B cell (primary cell): ENCODE results near the gene FBLN7. TPM values are rescaled to one million over a fixed set of nuclear protein-coding genes. Genes with fewer than 3 reads are reported as not detected.
A peak's percentile ranks its signal among the peaks of the same experiment; 100 is the strongest.

Experiments used
- ATAC-seq: fragments of 200-7000 bp; cut with Tn5 transposase; one replicate; pipeline ENCODE4 v1.10.0; 2021; ENCODE audit warnings: low read depth, mild to moderate bottlenecking, moderate number of reproducible peaks, moderate library complexity
- CTCF ChIA-PET: fragments of 350-600 bp; sonication (Branson Sonifier 250); formaldehyde crosslinking; loops from one replicate; lab custom pipeline; 2021; ENCODE audit warnings: antibody characterized with exemption, inconsistent platforms; lab: Charles Lee
- POLR2A ChIA-PET: fragments of 350-600 bp; sonication (Branson Sonifier 250); formaldehyde crosslinking; loops from one replicate; lab custom pipeline; 2021; ENCODE audit warnings: antibody characterized with exemption; lab: Charles Lee
- DNase-seq: peaks from one replicate; pipeline ENCODE4 v3.0.0; 2013
- H2AFZ ChIP-seq: 2 replicates; pipeline ENCODE4 v1.6.1; 2012; ENCODE audit warnings: mild to moderate bottlenecking, low read depth, low read length; ENCODE audit not compliant: insufficient read depth, poor library complexity, severe bottlenecking
- H3K27ac ChIP-seq, 2 donors: 1 replicate in 1 of 2; 2 replicates in 1 of 2; pipeline ENCODE4 v1.5.1; 2012 to 2013; ENCODE audit warnings: low read length in 2 of 2, mild to moderate bottlenecking in 2 of 2, moderate library complexity in 1 of 2
- H3K27me3 ChIP-seq, 4 experiments: fragments of 200-600 bp in 1 of 4; sonication (generic) in 1 of 4; replicated peaks in 1 of 4; 1 replicate in 2 of 4; 2 replicates in 2 of 4; pipeline versions ENCODE4 v1.6.1 to v1.7.0; 2013 to 2016; ENCODE audit warnings: low read length in 3 of 4, mild to moderate bottlenecking in 2 of 4, mixed read lengths in 1 of 4, moderate library complexity in 1 of 4; ENCODE audit not compliant: insufficient read depth in 4 of 4, control insufficient read depth in 3 of 4; ENCODE audit errors: control extremely low read depth in 1 of 4
- H3K36me3 ChIP-seq, 2 experiments: replicated peaks in 1 of 2; 1 replicate in 1 of 2; 2 replicates in 1 of 2; pipeline versions ENCODE4 v1.6.1 to v1.7.1; 2013; ENCODE audit warnings: low read length in 1 of 2; ENCODE audit not compliant: insufficient read depth in 2 of 2, control insufficient read depth in 1 of 2; ENCODE audit errors: control extremely low read depth in 1 of 2, extremely low read depth in 1 of 2
- H3K4me1 ChIP-seq, 2 donors: fragments of 200-600 bp in 1 of 2; sonication (generic) in 1 of 2; 1 replicate in 1 of 2; 2 replicates in 1 of 2; pipeline versions ENCODE4 v1.5.1 to v1.6.1; 2013 to 2017; ENCODE audit warnings: low read length in 2 of 2; ENCODE audit not compliant: control insufficient read depth in 2 of 2, insufficient read depth in 2 of 2
- H3K4me2 ChIP-seq: replicated peaks from 2 replicates; pipeline ENCODE3; 2012; ENCODE audit warnings: mild to moderate bottlenecking, low read depth, low read length; ENCODE audit not compliant: poor library complexity, severe bottlenecking
- H3K4me3 ChIP-seq, 5 experiments: fragments of 200-600 bp in 1 of 5; sonication (generic) in 1 of 5; 1 replicate in 3 of 5; 2 replicates in 2 of 5; pipeline versions ENCODE4 v1.5.1 to v1.7.0; 2011 to 2016; ENCODE audit warnings: low read length in 4 of 5, mild to moderate bottlenecking in 4 of 5, low read depth in 2 of 5, control low read depth in 1 of 5, moderate library complexity in 1 of 5; ENCODE audit not compliant: insufficient read depth in 1 of 5; ENCODE audit errors: control extremely low read depth in 1 of 5, extremely low read depth in 1 of 5
- H3K79me2 ChIP-seq: fragments of 200-600 bp; sonication (generic); one replicate; pipeline ENCODE4 v1.6.0; 2016; ENCODE audit warnings: low read length; ENCODE audit not compliant: control insufficient read depth, insufficient read depth
- H3K9ac ChIP-seq: fragments of 200-600 bp; sonication (generic); 2 replicates; pipeline ENCODE4 v1.6.1; 2017; ENCODE audit warnings: mild to moderate bottlenecking, low read length, moderate library complexity
- H3K9me3 ChIP-seq, 3 donors: one replicate each; pipeline versions ENCODE4 v1.6.1 to v1.7.1; 2013; ENCODE audit warnings: low read length in 2 of 3; ENCODE audit not compliant: control insufficient read depth in 2 of 3, insufficient read depth in 1 of 3; ENCODE audit errors: control extremely low read depth in 1 of 3
- H4K20me1 ChIP-seq: 2 replicates; pipeline ENCODE4 v1.6.0; 2012; ENCODE audit warnings: mild to moderate bottlenecking, low read length; ENCODE audit not compliant: insufficient read depth, control insufficient read depth, poor library complexity, severe bottlenecking
- H3K27ac Mint-ChIP-seq: one replicate; pipeline ENCODE4 v1.8.0; 2021; ENCODE audit warnings: mixed read lengths
- H3K27me3 Mint-ChIP-seq: one replicate; pipeline ENCODE4 v1.8.0; 2021; ENCODE audit warnings: mixed read lengths
- H3K4me1 Mint-ChIP-seq: one replicate; pipeline ENCODE4 v1.8.0; 2021; ENCODE audit warnings: mixed read lengths
- H3K4me3 Mint-ChIP-seq: one replicate; pipeline ENCODE4 v1.8.0; 2021; ENCODE audit warnings: mixed read lengths
- H3K9me3 Mint-ChIP-seq: one replicate; pipeline ENCODE4 v1.8.0; 2022; ENCODE audit warnings: mixed read lengths; ENCODE audit not compliant: insufficient read depth
- CTCF ChIP-seq: fragments of 200-600 bp; IDR thresholded peaks from one replicate; pipeline ENCODE4 v1.8.0; 2022; ENCODE audit warnings: antibody characterized with exemption, mild to moderate bottlenecking
- EZH2 ChIP-seq: IDR thresholded peaks from 2 replicates; pipeline ENCODE4 v1.6.1; 2012; ENCODE audit warnings: borderline replicate concordance, low read depth, mild to moderate bottlenecking, moderate library complexity, low read length; ENCODE audit not compliant: insufficient read depth, poor library complexity, severe bottlenecking
- WGBS: methylation state at CpG from one replicate; pipeline ENCODE4 v1.1.5; 2013; ENCODE audit warnings: missing lambda C conversion rate; ENCODE audit not compliant: insufficient coverage; 5-methylcytosine and 5-hydroxymethylcytosine counted together
- intact Hi-C: fragments of 100-400 bp; cut with micrococcal nuclease; formaldehyde crosslinking; loops from one replicate; pipeline ENCODE4 v1.10.0; 2022
- polyA plus RNA-seq: library from polyadenylated mRNA; depleted of rRNA; stranded (reverse); fragments of >200 nt; gene quantifications from 2 replicates; pipeline ENCODE4 v1.2.3, GENCODE V29; 2012
- total RNA-seq, 2 donors: library from RNA; stranded (reverse); fragments of 120-200 nt in 1 of 2; gene quantifications; 1 replicate in 1 of 2; 2 replicates in 1 of 2; pipeline versions ENCODE4 v1.2.3 to v1.2.4, GENCODE V29; 2013 to 2022

FBLN7 gene
- total and polyA plus RNA-seq, 2 donors (not counting 1 experiment from before 2014, with no cell fraction given) = 0.13 to 1.1 TPM

GRCh38 chr2:112189001-112189556, 50.9 kb downstream of the FBLN7 start:
- WGBS = no CpG with 5 or more reads among the region's 3 CpGs
- CTCF ChIA-PET = no interaction called here
- Mint-ChIP-seq H3K27me3 (no peaks in the 10 kb centered on the region), H3K4me1 (peaks cover 24% of the 10 kb centered on the region), H3K4me3 (no peak overlapping the region), H3K9me3 (no peaks in the 10 kb centered on the region), H3K27ac (peak overlapping the region; percentile 86)
- Histone ChIP-seq H3K9me3 (peaks cover 0 to 8% (median 0%) of the 10 kb centered on the region in 3 donors), H2AFZ (peak overlapping the region; percentile 71), H3K27ac (peak overlapping the region in 1 of 2 donors; percentile 78), H3K4me2 (no peak overlapping the region), H3K4me3 (no peak overlapping the region), H3K9ac (no peak overlapping the region), H4K20me1 (no peaks in the 10 kb centered on the region), H3K27me3 (no peaks in the 10 kb centered on the region), H3K36me3 (no peaks in the 10 kb centered on the region), H3K4me1 (peaks cover 15 to 20% of the 10 kb centered on the region in 2 donors), H3K79me2 (no peaks in the 10 kb centered on the region)
- DNase-seq (no peak), ATAC-seq (no peak)
- intact Hi-C loops = no loop called here
- POLR2A ChIA-PET = no interaction called here
- no peak for TF ChIP-seq CTCF

DNA sequence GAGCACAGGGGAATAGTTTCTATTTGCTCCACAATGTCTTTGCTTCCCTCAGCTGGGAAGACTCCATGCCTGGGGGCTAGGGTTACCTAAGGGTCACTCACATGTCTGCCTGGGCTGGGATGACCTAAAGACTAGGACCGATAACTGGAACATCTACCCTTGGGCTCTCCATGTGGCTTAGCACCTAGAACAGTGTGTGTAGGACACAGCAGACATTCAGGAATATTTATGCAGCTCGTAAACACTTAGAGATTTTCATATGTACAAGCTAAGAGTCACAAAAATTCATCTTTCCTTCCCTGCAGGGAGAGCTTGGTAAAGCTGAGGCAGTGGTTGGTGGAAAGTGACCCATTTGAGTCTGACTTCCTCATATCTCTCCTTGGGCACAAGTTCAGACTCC, 55.8 kb downstream of the FBLN7 start:
- intact Hi-C loops = no loop called here
- Histone ChIP-seq H3K36me3 (no peaks in the 10 kb centered on the region), H3K27me3 (no peaks in the 10 kb centered on the region), H4K20me1 (no peaks in the 10 kb centered on the region), H3K4me1 (no peaks in the 10 kb centered on the region), H3K9me3 (no peaks in the 10 kb centered on the region), H3K4me3 (no peak overlapping the region), H3K79me2 (no peaks in the 10 kb centered on the region), H3K27ac (no peak overlapping the region), H3K9ac (no peak overlapping the region), H3K4me2 (no peak overlapping the region), H2AFZ (no peak overlapping the region)
- WGBS = 100% methylated on average over 1 of the region's 2 CpGs
- H3K27me3 Mint-ChIP-seq = peaks cover 4% of the 10 kb centered on the region
- ChIA-PET CTCF (no interaction called here), POLR2A (no interaction called here)
- no peak for TF ChIP-seq CTCF
- TF ChIP-seq EZH2 = no peak
- no peak for DNase-seq
- no peak overlapping the region for H3K27ac Mint-ChIP-seq
- no peaks in the 10 kb centered on the region for H3K9me3 Mint-ChIP-seq
- peaks cover 2% of the 10 kb centered on the region for H3K4me1 Mint-ChIP-seq
- no peak for ATAC-seq
- no peak overlapping the region for H3K4me3 Mint-ChIP-seq
